ENCODE results near the gene MLIP. TPM values are rescaled to one million over a fixed set of nuclear protein-coding genes. Genes with fewer than 3 reads are reported as not detected.

MLIP gene
- total RNA-seq, 2 experiments from 2014 or later, result not detected

DNA sequence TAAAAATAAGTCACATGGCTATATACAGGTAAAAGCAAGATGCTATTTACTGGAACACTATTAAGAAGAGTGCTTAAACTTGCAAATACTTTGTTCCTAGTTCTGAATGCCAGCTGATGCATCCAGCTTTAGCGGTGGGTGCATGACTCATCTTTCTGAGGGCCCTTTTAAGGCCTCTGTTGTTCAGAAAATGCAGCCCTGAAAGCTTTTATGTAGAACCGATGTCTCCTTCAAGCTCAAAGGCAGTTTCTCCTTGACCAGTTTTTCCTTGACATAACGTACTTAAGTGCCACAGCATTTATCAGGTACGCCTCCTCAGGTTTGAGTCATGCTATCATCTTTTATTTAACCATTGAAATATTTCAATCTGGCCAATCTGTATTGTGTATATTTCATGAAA lies 82.8 kb downstream of the MLIP start:
- no peak overlapping the region for H3K4me3 ChIP-seq (ENCODE audit: low read depth, low read length, poor library complexity, severe bottlenecking)

DNA sequence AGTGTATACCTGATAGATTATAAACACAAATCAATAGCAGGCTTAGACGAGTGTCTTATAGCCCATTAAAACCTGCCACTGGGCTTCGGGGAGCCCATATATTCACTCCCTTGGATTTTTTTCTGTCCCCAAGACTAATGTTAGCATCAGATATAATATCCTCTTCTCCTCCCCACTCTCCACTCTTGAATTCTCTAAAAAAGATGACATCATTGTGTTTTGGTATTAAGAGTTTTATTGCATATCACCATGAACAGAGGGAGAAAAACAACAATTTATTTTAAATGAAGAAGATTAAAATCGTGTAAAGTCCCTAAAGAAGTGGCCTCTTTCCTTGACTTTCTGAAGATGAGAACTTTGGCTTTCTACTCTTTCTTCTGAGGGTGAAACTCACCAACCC lies 84.4 kb downstream of the MLIP start:
- TF ChIP-seq, protein P1, sequence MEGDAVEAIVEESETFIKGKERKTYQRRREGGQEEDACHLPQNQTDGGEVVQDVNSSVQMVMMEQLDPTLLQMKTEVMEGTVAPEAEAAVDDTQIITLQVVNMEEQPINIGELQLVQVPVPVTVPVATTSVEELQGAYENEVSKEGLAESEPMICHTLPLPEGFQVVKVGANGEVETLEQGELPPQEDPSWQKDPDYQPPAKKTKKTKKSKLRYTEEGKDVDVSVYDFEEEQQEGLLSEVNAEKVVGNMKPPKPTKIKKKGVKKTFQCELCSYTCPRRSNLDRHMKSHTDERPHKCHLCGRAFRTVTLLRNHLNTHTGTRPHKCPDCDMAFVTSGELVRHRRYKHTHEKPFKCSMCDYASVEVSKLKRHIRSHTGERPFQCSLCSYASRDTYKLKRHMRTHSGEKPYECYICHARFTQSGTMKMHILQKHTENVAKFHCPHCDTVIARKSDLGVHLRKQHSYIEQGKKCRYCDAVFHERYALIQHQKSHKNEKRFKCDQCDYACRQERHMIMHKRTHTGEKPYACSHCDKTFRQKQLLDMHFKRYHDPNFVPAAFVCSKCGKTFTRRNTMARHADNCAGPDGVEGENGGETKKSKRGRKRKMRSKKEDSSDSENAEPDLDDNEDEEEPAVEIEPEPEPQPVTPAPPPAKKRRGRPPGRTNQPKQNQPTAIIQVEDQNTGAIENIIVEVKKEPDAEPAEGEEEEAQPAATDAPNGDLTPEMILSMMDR (conservative IDR thresholded peaks at IDR 0.05; ENCODE audit: low read length), result no peak
- no peak for TF ChIP-seq EZH2phosphoT487 (IDR thresholded peaks at IDR 0.05; ENCODE audit: borderline replicate concordance, low read depth, low read length)
- BruUV-seq (replicated peaks), result no TSS peak
- Histone ChIP-seq H3K79me2 (ENCODE audit: insufficient read depth, low read depth, low read length) (no peaks in the 10 kb centered on the region), H3K9me3 (ENCODE audit: low read length) (no peaks in the 10 kb centered on the region), H4K20me1 (ENCODE audit: insufficient read depth, low read length) (no peaks in the 10 kb centered on the region), H3K9me2 (ENCODE audit: insufficient read depth, low read length) (no peaks in the 10 kb centered on the region), H3K4me1 (ENCODE audit: insufficient read depth, low read length, poor library complexity, severe bottlenecking) (no peaks in the 10 kb centered on the region), H3K4me3 (ENCODE audit: low read depth, low read length, poor library complexity, severe bottlenecking) (no peak overlapping the region), H3K27ac (ENCODE audit: low read depth, low read length, poor library complexity, severe bottlenecking) (no peak overlapping the region), H3K4me2 (ENCODE audit: low read length) (no peak overlapping the region), H3K36me3 (ENCODE audit: insufficient read depth, low read length) (no peaks in the 10 kb centered on the region), H2AFZ (ENCODE audit: low read length) (no peak overlapping the region)
- ChIA-PET POLR2A (no interaction called here), CTCF (ENCODE audit: unreplicated experiment) (no interaction called here)
- DNase-seq (ENCODE audit: low spot score), result no peak
- intact Hi-C loops (cut with micrococcal nuclease; ENCODE audit: unreplicated experiment), result no loop called here

More for the DNA sequence above, 82.8 kb downstream of the MLIP start:
- Histone ChIP-seq H4K20me1 (ENCODE audit: insufficient read depth, low read length) (no peaks in the 10 kb centered on the region), H3K4me1 (ENCODE audit: insufficient read depth, low read length, poor library complexity, severe bottlenecking) (no peaks in the 10 kb centered on the region), H3K36me3 (ENCODE audit: insufficient read depth, low read length) (no peaks in the 10 kb centered on the region), H3K79me2 (ENCODE audit: insufficient read depth, low read depth, low read length) (no peaks in the 10 kb centered on the region), H3K9me2 (ENCODE audit: insufficient read depth, low read length) (no peaks in the 10 kb centered on the region), H2AFZ (ENCODE audit: low read length) (no peak overlapping the region), H3K27ac (ENCODE audit: low read depth, low read length, poor library complexity, severe bottlenecking) (no peak overlapping the region), H3K9me3 (ENCODE audit: low read length) (no peaks in the 10 kb centered on the region), H3K4me2 (ENCODE audit: low read length) (no peak overlapping the region)
- intact Hi-C loops (cut with micrococcal nuclease; ENCODE audit: unreplicated experiment), result no loop called here
- ChIA-PET POLR2A (no interaction called here), CTCF (ENCODE audit: unreplicated experiment) (no interaction called here)
- BruUV-seq (replicated peaks), result no TSS peak
- DNase-seq (ENCODE audit: low spot score), result no peak
- TF ChIP-seq EZH2phosphoT487 (IDR thresholded peaks at IDR 0.05; ENCODE audit: borderline replicate concordance, low read depth, low read length), result no peak
- TF ChIP-seq, protein P1 (conservative IDR thresholded peaks at IDR 0.05; ENCODE audit: low read length), result no peak

DNA sequence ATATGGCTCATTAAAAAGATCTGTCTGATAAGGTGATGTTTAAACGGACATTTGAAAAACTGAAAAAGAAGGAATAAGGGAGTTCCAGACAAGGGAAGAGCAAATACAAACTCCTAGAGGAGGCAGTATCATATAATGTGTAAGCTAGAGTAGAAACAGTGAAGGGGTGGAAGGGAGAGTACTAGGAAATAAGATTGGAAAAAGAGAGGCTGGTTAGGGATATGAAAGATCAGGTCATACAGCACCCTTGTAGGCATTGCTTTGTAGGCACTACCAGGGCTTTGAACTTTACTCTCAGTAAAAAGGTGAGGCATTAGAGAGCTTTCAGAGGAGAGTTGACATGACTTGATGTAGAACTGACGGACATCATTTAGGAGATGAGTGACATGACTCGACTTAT lies 85.7 kb downstream of the MLIP start:
- Histone ChIP-seq H2AFZ (ENCODE audit: low read length) (no peak overlapping the region), H3K27ac (ENCODE audit: low read depth, low read length, poor library complexity, severe bottlenecking) (no peak overlapping the region), H4K20me1 (ENCODE audit: insufficient read depth, low read length) (no peaks in the 10 kb centered on the region), H3K9me3 (ENCODE audit: low read length) (no peaks in the 10 kb centered on the region), H3K36me3 (ENCODE audit: insufficient read depth, low read length) (no peaks in the 10 kb centered on the region), H3K9me2 (ENCODE audit: insufficient read depth, low read length) (no peaks in the 10 kb centered on the region), H3K4me3 (ENCODE audit: low read depth, low read length, poor library complexity, severe bottlenecking) (no peak overlapping the region), H3K4me2 (ENCODE audit: low read length) (no peak overlapping the region), H3K4me1 (ENCODE audit: insufficient read depth, low read length, poor library complexity, severe bottlenecking) (no peaks in the 10 kb centered on the region), H3K79me2 (ENCODE audit: insufficient read depth, low read depth, low read length) (no peaks in the 10 kb centered on the region)
- TF ChIP-seq EZH2phosphoT487 (IDR thresholded peaks at IDR 0.05; ENCODE audit: borderline replicate concordance, low read depth, low read length), result no peak
- TF ChIP-seq, protein P1 (conservative IDR thresholded peaks at IDR 0.05; ENCODE audit: low read length), result no peak
- no TSS peak for BruUV-seq (replicated peaks)
- ChIA-PET POLR2A (no interaction called here), CTCF (ENCODE audit: unreplicated experiment) (no interaction called here)
- intact Hi-C loops (cut with micrococcal nuclease; ENCODE audit: unreplicated experiment), result no loop called here
- no peak for DNase-seq (ENCODE audit: low spot score)
